Mesothelial cell of epicardium (in vitro differentiated cells): ENCODE data around the gene PADI4. TPM values are rescaled to one million over a fixed set of nuclear protein-coding genes. Genes with fewer than 3 reads are reported as not detected.
"Not testable (repeated sequence)": the region's sequence is repeated elsewhere in the genome, so short reads cannot be mapped to it uniquely, and the experiment has no call there.

Experiments
- DNase-seq, 2 experiments: peaks; one replicate each; pipeline ENCODE4 v3.0.0; 2021; ENCODE audit warnings: low spot score in 2 of 2; ENCODE audit not compliant: unreplicated experiment in 2 of 2
- H3K27ac Mint-ChIP-seq: 2 replicates; pipeline ENCODE4 v1.8.0; 2021; ENCODE audit warnings: mixed read lengths
- H3K27me3 Mint-ChIP-seq: 2 replicates; pipeline ENCODE4 v1.8.0; 2021; ENCODE audit warnings: low read depth, mixed read lengths
- H3K36me3 Mint-ChIP-seq: 2 replicates; pipeline ENCODE4 v1.8.0; 2021; ENCODE audit warnings: mixed read lengths
- H3K4me1 Mint-ChIP-seq: 2 replicates; pipeline ENCODE4 v1.8.0; 2021; ENCODE audit warnings: mixed read lengths
- H3K4me3 Mint-ChIP-seq: 2 replicates; pipeline ENCODE4 v1.8.0; 2021; ENCODE audit warnings: mild to moderate bottlenecking, moderate library complexity, mixed read lengths
- H3K9me3 Mint-ChIP-seq: 2 replicates; pipeline ENCODE4 v1.8.0; 2021; ENCODE audit warnings: mixed read lengths
- total RNA-seq: library from RNA; stranded (reverse); gene quantifications from 3 replicates; pipeline ENCODE4 v1.2.1, GENCODE V29; 2021
- TF ChIP-seq, protein P1 (sequence below): fragments of 200-600 bp; sonication (generic); IDR thresholded peaks from one replicate; pipeline ENCODE4 v1.5.0; 2021; ENCODE audit warnings: antibody characterized with exemption; ENCODE audit not compliant: unreplicated experiment

Gene PADI4
- total RNA-seq, 1 donor from 2014 or later: not detected

DNA sequence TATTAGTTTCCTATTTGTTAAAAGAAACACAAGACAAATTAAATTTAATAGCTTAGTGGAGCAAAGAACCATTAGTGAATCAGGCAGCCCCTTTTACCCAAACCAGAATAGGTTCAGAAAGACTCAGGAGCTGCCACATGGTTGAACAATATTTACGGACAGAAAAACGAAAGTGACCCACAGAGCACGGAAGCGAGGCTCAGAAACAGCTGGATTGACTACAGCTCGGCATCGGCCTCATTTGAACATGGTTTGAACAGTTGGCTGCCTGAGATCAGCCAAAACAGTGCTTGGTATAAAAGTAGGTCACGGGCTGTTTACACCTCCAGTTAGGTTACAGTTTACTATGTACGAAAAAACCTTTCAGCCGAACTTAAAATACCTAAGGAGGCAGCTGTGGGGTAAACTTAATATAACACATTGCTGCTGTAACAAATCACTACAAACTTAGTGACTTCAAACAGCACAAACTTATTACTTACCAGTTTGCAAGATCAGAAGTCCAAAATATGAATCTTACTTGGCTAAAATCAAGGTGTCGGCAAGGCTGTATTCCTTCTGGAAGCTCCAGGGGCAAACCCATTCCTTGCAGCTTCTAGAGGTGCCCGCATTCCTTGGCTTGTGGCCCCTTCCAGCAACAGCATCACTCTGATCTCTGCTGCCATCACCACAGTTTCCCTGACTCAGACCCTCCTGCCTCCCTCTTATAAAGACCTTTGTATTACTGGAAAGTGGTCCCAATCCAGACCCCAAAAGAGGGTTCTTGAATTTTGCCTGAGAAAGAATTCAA is 11.8 kb downstream of the PADI4 start:
- Mint-ChIP-seq H3K36me3 (no peaks in the 10 kb centered on the region), H3K9me3 (peaks cover 9% of the 10 kb centered on the region), H3K27me3 (peaks cover 5% of the 10 kb centered on the region), H3K4me1 (no peaks in the 10 kb centered on the region), H3K4me3 (no peak overlapping the region), H3K27ac (no peak overlapping the region)
- no peak for DNase-seq
- TF ChIP-seq, protein P1, sequence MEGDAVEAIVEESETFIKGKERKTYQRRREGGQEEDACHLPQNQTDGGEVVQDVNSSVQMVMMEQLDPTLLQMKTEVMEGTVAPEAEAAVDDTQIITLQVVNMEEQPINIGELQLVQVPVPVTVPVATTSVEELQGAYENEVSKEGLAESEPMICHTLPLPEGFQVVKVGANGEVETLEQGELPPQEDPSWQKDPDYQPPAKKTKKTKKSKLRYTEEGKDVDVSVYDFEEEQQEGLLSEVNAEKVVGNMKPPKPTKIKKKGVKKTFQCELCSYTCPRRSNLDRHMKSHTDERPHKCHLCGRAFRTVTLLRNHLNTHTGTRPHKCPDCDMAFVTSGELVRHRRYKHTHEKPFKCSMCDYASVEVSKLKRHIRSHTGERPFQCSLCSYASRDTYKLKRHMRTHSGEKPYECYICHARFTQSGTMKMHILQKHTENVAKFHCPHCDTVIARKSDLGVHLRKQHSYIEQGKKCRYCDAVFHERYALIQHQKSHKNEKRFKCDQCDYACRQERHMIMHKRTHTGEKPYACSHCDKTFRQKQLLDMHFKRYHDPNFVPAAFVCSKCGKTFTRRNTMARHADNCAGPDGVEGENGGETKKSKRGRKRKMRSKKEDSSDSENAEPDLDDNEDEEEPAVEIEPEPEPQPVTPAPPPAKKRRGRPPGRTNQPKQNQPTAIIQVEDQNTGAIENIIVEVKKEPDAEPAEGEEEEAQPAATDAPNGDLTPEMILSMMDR: no peak

DNA sequence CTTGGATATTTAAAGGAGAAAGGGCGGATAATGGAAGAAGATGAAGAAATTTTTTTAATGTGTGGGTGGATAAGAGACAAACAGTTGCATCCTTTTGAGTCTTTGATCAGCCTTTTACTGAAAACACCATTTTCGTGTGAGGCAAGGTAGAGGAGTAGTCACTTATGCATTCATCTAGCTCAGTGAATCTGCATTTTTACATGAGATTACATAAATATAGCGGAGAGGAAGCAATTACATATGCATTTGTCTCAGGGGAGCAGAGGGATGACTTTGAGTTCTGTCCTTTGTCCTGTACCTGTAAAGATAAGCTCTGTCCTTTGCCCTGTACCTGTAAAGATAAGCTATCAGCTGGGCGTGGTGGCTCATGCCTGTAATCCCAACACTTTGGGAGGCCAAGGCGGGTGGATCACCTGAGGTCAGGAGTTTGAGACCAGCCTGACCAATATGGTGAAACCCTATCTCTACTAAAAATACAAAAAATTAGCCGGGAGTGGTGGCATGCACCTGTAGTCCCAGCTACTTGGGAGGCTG is 13.9 kb downstream of the PADI4 start:
- not testable (repeated sequence) for H3K27ac Mint-ChIP-seq, H3K27me3 Mint-ChIP-seq, H3K36me3 Mint-ChIP-seq, DNase-seq, H3K4me1 Mint-ChIP-seq, H3K4me3 Mint-ChIP-seq
- H3K9me3 Mint-ChIP-seq: peaks cover 12% of the 10 kb centered on the region

DNA sequence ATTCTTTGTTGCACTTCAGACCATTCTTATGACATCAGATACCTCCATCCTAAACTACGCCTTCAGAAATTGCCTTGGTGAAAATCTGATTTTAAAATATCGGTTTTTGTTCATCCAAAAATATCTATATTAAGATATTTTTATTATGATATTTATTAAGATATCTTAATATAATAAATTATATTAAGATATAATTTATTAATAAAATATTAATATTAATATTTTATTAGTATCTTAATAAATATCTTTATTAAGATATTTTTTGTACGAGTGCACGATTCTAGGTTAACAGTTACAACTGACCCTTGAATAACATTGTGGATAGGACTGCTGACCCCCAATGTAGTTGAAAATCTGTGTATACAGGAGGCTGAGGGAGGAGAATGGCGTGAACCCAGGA is 20.9 kb downstream of the PADI4 start:
- Mint-ChIP-seq H3K36me3 (no peaks in the 10 kb centered on the region), H3K27me3 (peaks cover 21% of the 10 kb centered on the region), H3K4me3 (no peak overlapping the region), H3K4me1 (no peaks in the 10 kb centered on the region), H3K27ac (no peak overlapping the region), H3K9me3 (peaks cover 12% of the 10 kb centered on the region)
- no peak for DNase-seq
- TF ChIP-seq, protein P1: no peak

DNA sequence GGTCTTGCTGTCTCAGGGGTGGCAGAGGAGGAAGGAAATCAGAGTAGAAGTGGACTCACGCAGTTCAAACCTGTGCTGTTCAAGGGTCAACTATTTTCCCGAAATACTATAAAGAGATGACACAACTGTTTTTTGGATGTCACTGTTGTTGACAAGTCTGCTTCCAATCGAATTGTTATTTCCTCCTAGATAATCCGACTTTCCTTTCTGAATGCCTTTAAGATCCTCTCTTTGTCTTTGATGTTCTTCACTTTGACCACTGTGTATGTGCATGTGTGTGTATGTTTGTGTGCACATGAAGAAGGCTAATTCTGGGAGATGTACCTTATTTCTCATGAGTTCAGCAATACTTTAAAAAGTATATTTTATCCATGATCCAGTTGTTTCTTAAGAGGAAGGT is 21.6 kb downstream of the PADI4 start:
- Mint-ChIP-seq H3K4me3 (no peak overlapping the region), H3K27me3 (peaks cover 21% of the 10 kb centered on the region), H3K36me3 (no peaks in the 10 kb centered on the region), H3K27ac (no peak overlapping the region), H3K9me3 (peaks cover 10% of the 10 kb centered on the region), H3K4me1 (no peaks in the 10 kb centered on the region)
- no peak for DNase-seq
- TF ChIP-seq, protein P1: no peak

DNA sequence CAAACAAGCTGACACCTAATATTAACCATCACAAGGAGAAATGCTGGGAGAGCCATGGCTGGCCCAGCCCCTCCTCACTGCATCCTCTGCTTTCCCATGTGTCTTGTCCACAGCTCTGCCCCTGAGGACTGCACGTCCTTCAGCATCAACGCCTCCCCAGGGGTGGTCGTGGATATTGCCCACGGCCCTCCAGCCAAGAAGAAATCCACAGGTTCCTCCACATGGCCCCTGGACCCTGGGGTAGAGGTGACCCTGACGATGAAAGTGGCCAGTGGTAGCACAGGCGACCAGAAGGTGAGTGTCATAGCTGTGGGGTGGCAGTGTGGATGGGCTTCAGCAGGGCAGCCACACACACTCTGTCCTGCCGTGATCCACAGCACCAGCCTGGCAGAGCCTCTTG is 22.9 kb downstream of the PADI4 start:
- no peak overlapping the region for H3K4me3 Mint-ChIP-seq
- TF ChIP-seq, protein P1: no peak
- no peak for DNase-seq
- no peaks in the 10 kb centered on the region for H3K36me3 Mint-ChIP-seq
- no peaks in the 10 kb centered on the region for H3K4me1 Mint-ChIP-seq
- peaks cover 19% of the 10 kb centered on the region for H3K27me3 Mint-ChIP-seq
- H3K9me3 Mint-ChIP-seq: peaks cover 6% of the 10 kb centered on the region
- H3K27ac Mint-ChIP-seq: no peak overlapping the region

DNA sequence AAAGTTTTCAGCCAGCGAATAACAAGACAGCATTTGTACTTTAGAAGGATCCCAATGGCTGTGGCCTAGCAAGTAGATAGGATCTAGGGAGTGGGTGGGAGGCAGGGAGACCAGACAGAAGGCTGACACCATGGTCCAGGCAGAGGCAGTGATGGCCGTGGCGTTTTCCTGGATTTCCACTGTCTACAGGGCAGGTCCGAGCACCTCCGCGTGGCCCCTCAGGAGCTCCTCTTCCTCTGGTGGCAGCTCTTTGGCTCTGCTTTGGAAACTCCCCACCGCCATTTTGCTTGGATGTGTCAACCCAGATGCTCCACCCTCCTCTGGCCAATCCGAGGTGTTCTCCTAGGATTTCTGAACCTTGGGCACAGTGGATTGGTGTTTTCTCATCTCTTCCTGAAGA is 25.1 kb downstream of the PADI4 start:
- Mint-ChIP-seq H3K27ac (no peak overlapping the region), H3K4me1 (no peaks in the 10 kb centered on the region), H3K4me3 (no peak overlapping the region), H3K9me3 (peaks cover 6% of the 10 kb centered on the region), H3K36me3 (no peaks in the 10 kb centered on the region), H3K27me3 (peaks cover 29% of the 10 kb centered on the region)
- TF ChIP-seq, protein P1: no peak
- DNase-seq: no peak
